Upper lobe of left lung (tissue), 6 donors: ENCODE data around the gene DMGDH. TPM values are rescaled to one million over a fixed set of nuclear protein-coding genes. Genes with fewer than 3 reads are reported as not detected.

Source experiments
- ATAC-seq, 2 donors: fragments of 200-7000 bp; cut with Tn5 transposase; one replicate each; pipeline ENCODE4 v1.9.1; 2022; ENCODE audit warnings: mild to moderate bottlenecking in 2 of 2, moderate library complexity in 2 of 2; ENCODE audit not compliant: low FRiP score in 2 of 2
- DNase-seq, 2 donors: peaks; one replicate each; pipeline ENCODE4 v3.0.0-alpha.2; 2019 to 2020
- H3K27ac ChIP-seq, 4 donors: fragments of 200-600 bp; sonication (generic); one replicate each; pipeline ENCODE4 v1.5.1; 2016 to 2019
- H3K27me3 ChIP-seq, 4 donors: fragments of 200-600 bp; sonication (generic); one replicate each; pipeline ENCODE4 v1.5.1; 2017 to 2019
- H3K36me3 ChIP-seq, 4 donors: fragments of 200-600 bp; sonication (generic); one replicate each; pipeline ENCODE4 v1.5.1; 2016 to 2019
- H3K4me1 ChIP-seq, 4 donors: fragments of 200-600 bp; sonication (generic); one replicate each; pipeline ENCODE4 v1.5.1; 2018 to 2019
- H3K4me3 ChIP-seq, 4 donors: fragments of 200-600 bp; sonication (generic); one replicate each; pipeline ENCODE4 v1.5.1; 2017 to 2019; ENCODE audit warnings: mild to moderate bottlenecking in 2 of 4, moderate library complexity in 1 of 4
- H3K9me3 ChIP-seq, 4 donors: fragments of 200-600 bp; sonication (generic); one replicate each; pipeline ENCODE4 v1.5.1; 2018 to 2019
- EP300 ChIP-seq, 4 donors: sonication (generic); formaldehyde crosslinking; IDR thresholded peaks; one replicate each; pipeline ENCODE4 v1.5.1; 2017; ENCODE audit warnings: antibody characterized with exemption in 4 of 4, control low read depth in 2 of 4
- POLR2A ChIP-seq, 4 donors: fragments of 450-650 bp; IDR thresholded peaks; one replicate each; pipeline ENCODE4 v1.5.1; 2016 to 2017; ENCODE audit warnings: antibody characterized with exemption in 4 of 4, mild to moderate bottlenecking in 2 of 4
- POLR2AphosphoS5 ChIP-seq, 2 donors: sonication (generic); formaldehyde crosslinking; IDR thresholded peaks; one replicate each; pipeline ENCODE4 v1.5.1; 2017; ENCODE audit warnings: antibody characterized with exemption in 2 of 2
- WGBS, 2 donors: methylation state at CpG; one replicate each; pipeline ENCODE4 v1.1.5; 2017 to 2018; 5-methylcytosine and 5-hydroxymethylcytosine counted together
- total RNA-seq, 6 donors: library from RNA; depleted of rRNA in 4 of 6; stranded (reverse); fragments of >200 nt in 4 of 6; gene quantifications; one replicate each; pipeline versions ENCODE4 v1.1.0 to v1.2.1, GENCODE V29; 2016 to 2021
- TF ChIP-seq, protein P1 (sequence below), 6 experiments: fragments of 450-650 bp in 4 of 6; fragments of 200-600 bp in 2 of 6; sonication (generic) in 2 of 6; IDR thresholded peaks; one replicate each; pipeline ENCODE4 v1.5.1; 2016 to 2019; ENCODE audit warnings: antibody characterized with exemption in 6 of 6
- donor health status: DM: no; HTN: no; CAD: no; lungs with moderate emphysema.
- donor health status: DM: no; HTN: yes; CAD: no; lungs with severe emphysema.

DMGDH gene
- total RNA-seq, 6 donors from 2014 or later: 0.46 to 1.3 (median 1.1) TPM

DNA sequence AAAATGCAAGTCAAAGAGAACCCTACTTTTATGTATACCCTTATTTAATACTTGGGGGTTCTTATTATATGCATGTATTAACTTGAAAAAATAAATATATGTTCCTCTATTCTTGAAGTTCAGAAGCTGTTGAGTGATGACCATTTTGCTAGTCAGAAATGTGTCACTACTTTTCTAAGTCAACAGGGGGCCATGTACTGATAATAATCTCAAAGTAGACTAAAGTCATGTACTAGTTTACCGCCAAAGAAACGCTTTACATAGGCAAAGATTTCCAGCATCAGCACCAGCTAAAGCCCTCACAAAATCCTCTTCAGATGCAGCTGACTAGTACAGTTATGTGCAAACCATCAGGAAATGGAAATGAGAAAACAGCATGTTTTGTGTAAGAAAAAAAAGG is 36.4 kb upstream of the DMGDH start:
- no peak overlapping the region for H3K27ac ChIP-seq
- no peaks in the 10 kb centered on the region for H3K9me3 ChIP-seq
- TF ChIP-seq EP300 (IDR thresholded peaks at IDR 0.05) (no peak), POLR2AphosphoS5 (IDR thresholded peaks at IDR 0.05) (no peak), POLR2A (IDR thresholded peaks at IDR 0.05) (no peak)
- TF ChIP-seq, protein P1, sequence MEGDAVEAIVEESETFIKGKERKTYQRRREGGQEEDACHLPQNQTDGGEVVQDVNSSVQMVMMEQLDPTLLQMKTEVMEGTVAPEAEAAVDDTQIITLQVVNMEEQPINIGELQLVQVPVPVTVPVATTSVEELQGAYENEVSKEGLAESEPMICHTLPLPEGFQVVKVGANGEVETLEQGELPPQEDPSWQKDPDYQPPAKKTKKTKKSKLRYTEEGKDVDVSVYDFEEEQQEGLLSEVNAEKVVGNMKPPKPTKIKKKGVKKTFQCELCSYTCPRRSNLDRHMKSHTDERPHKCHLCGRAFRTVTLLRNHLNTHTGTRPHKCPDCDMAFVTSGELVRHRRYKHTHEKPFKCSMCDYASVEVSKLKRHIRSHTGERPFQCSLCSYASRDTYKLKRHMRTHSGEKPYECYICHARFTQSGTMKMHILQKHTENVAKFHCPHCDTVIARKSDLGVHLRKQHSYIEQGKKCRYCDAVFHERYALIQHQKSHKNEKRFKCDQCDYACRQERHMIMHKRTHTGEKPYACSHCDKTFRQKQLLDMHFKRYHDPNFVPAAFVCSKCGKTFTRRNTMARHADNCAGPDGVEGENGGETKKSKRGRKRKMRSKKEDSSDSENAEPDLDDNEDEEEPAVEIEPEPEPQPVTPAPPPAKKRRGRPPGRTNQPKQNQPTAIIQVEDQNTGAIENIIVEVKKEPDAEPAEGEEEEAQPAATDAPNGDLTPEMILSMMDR (IDR thresholded peaks at IDR 0.05): no peak
- H3K4me1 ChIP-seq: no peaks in the 10 kb centered on the region
- H3K36me3 ChIP-seq: no peaks in the 10 kb centered on the region
- 84 to 92% methylated on average over 2 of the region's 2 CpGs for WGBS, 2 donors
- DNase-seq (no peak), ATAC-seq (no peak)
- H3K27me3 ChIP-seq: no peaks in the 10 kb centered on the region
- no peak overlapping the region for H3K4me3 ChIP-seq

DNA sequence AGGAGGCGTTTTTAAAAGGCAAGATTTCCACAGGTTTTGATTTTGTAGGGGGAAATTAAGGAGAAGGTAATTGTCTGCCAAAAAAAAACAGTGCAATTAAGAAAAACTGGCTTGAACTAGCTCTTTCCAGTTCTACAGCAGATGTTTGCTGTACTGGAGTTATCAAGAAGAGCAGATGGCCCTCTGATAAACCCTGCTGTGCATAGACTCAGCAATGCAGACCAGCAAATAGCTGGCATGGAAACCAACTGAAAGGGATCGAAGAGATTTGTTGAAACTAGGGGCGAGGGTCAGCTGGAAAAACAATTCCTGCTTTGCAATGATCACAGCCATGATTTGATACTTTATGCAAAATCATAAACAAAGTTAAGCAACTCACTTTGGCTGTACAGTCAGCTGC is 24.3 kb upstream of the DMGDH start:
- no peaks in the 10 kb centered on the region for H3K9me3 ChIP-seq
- H3K27ac ChIP-seq: no peak overlapping the region
- H3K36me3 ChIP-seq: no peaks in the 10 kb centered on the region
- H3K4me3 ChIP-seq: no peak overlapping the region
- TF ChIP-seq POLR2A (IDR thresholded peaks at IDR 0.05): no peak
- TF ChIP-seq, protein P1 (IDR thresholded peaks at IDR 0.05): no peak
- TF ChIP-seq EP300 (IDR thresholded peaks at IDR 0.05): no peak
- no peak for TF ChIP-seq POLR2AphosphoS5 (IDR thresholded peaks at IDR 0.05)
- no peaks in the 10 kb centered on the region for H3K4me1 ChIP-seq
- no peak for ATAC-seq
- no peaks in the 10 kb centered on the region for H3K27me3 ChIP-seq
- DNase-seq: no peak
- 59 to 62% methylated on average over 3 of the region's 3 CpGs for WGBS, 2 donors

DNA sequence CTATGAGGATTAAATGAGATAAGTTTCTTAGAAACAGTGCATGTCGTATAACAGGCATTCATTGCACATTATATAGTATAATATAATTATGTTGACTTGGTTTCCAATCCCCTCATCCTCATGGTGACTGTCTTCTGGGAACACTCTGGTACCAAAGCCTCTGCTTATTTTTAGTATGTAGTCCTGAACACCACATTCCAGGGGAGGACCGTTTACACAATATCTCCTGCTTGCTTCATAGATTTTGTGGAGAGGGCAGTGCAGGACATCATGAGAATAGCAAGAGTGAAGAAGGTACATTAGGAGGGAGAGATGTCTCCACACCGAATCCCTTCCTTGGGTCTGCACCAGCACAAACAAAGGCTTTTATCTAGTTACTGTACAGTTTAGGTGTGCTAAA is 21.6 kb upstream of the DMGDH start:
- no peaks in the 10 kb centered on the region for H3K9me3 ChIP-seq
- H3K4me1 ChIP-seq: no peaks in the 10 kb centered on the region
- no peak overlapping the region for H3K4me3 ChIP-seq
- TF ChIP-seq POLR2A (IDR thresholded peaks at IDR 0.05) (no peak), POLR2AphosphoS5 (IDR thresholded peaks at IDR 0.05) (no peak), EP300 (IDR thresholded peaks at IDR 0.05) (no peak)
- TF ChIP-seq, protein P1 (IDR thresholded peaks at IDR 0.05): no peak
- DNase-seq (no peak), ATAC-seq (no peak)
- no peak overlapping the region for H3K27ac ChIP-seq
- WGBS, 2 donors: 60 to 82% methylated on average over 3 of the region's 3 CpGs
- H3K27me3 ChIP-seq: no peaks in the 10 kb centered on the region
- H3K36me3 ChIP-seq: no peaks in the 10 kb centered on the region

DNA sequence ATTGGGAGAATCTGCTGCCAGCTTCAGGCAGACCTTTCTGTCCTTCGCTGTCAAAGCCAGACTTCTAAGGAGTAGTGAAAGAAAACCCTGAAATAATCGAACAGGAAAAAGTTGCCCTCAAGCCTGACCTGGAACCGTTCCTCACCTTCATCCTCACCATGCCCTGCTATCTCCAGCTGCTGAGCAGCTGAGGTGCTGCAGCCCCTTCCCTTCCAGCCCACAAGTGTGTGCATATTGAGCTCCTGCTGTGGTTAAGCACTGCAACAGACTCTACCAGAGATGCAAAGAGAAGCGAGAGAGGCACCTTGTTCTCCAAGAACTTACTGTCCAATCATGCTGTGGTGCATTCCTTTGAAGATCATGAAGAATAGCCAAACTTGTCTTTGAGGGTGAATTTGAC is 19.0 kb upstream of the DMGDH start:
- H3K4me1 ChIP-seq: no peaks in the 10 kb centered on the region
- H3K27me3 ChIP-seq: no peaks in the 10 kb centered on the region
- H3K4me3 ChIP-seq: no peak overlapping the region
- WGBS, 2 donors: 81 to 83% methylated on average over 4 of the region's 4 CpGs
- H3K27ac ChIP-seq: no peak overlapping the region
- ATAC-seq (no peak), DNase-seq (no peak)
- H3K9me3 ChIP-seq: no peaks in the 10 kb centered on the region
- no peaks in the 10 kb centered on the region for H3K36me3 ChIP-seq
- TF ChIP-seq, protein P1 (IDR thresholded peaks at IDR 0.05): no peak
- TF ChIP-seq POLR2A (IDR thresholded peaks at IDR 0.05): no peak
- TF ChIP-seq EP300 (IDR thresholded peaks at IDR 0.05): no peak
- TF ChIP-seq POLR2AphosphoS5 (IDR thresholded peaks at IDR 0.05): no peak

DNA sequence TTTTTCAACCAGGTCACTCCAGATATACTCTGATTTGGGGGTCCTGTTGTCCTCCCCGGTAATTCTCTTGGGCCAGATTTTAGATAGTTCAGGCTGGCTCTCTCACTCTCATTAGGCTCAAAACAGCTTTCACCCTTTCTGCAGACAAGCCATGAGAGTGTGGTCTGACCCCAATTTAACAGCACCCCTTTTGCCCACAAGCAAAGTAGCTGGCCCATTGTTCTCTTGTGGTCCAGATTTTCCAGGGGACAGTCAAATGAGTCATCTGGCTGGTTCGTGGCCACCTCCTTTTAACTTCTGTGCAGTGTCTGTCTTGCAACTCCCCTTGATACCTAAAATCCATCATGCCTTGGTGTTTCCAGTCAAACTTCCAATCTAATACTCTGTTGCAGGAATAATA is 16.6 kb upstream of the DMGDH start:
- 73 to 86% methylated on average over 2 of the region's 2 CpGs for WGBS, 2 donors
- Histone ChIP-seq H3K4me1 (no peaks in the 10 kb centered on the region), H3K9me3 (no peaks in the 10 kb centered on the region), H3K36me3 (no peaks in the 10 kb centered on the region), H3K4me3 (no peak overlapping the region), H3K27ac (no peak overlapping the region), H3K27me3 (no peaks in the 10 kb centered on the region)
- TF ChIP-seq POLR2AphosphoS5 (IDR thresholded peaks at IDR 0.05) (no peak), POLR2A (IDR thresholded peaks at IDR 0.05) (no peak), EP300 (IDR thresholded peaks at IDR 0.05) (no peak)
- TF ChIP-seq, protein P1 (IDR thresholded peaks at IDR 0.05): no peak
- DNase-seq: no peak
- no peak for ATAC-seq
